Measurements from ENCODE around the gene ANKRD53.
"Not testable (repeated sequence)": the region's sequence is repeated elsewhere in the genome, so short reads cannot be mapped to it uniquely, and the experiment has no call there.

The ANKRD53 gene

DNA sequence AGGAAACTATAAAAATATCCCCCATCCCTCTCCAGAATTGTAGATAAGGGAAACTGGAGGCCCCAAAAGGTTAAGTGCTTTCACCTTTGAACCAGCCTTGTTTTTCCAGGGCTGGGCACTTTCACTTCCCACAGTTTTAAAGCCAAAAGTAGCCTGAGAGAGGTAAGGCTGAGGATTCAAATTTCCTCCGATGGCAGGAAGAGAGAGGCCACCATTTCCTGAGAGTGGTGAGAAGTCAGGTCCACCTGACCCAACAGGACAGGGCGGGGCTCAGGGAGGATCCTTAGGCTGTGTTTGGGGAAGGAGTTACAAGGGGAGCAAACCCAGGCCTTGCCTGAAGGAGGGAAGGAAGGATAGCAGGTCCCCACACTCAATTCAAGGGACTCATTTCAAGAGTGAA is 20.9 kb downstream of the ANKRD53 start:
- Histone ChIP-seq H4K20me1 (ENCODE audit: control insufficient read depth, insufficient read depth, low read depth, low read length) (no peaks in the 10 kb centered on the region), H3K9me3 (ENCODE audit: control insufficient read depth, insufficient read depth, low read length) (no peaks in the 10 kb centered on the region), H3K27ac (ENCODE audit: low read depth, low read length) (no peak overlapping the region), H3K79me2 (ENCODE audit: control insufficient read depth, low read length) (peaks cover 5% of the 10 kb centered on the region), H3K27me3 (ENCODE audit: control insufficient read depth, low read length) (no peaks in the 10 kb centered on the region), H3K4me2 (ENCODE audit: low read length) (no peak overlapping the region), H3K4me3 (ENCODE audit: low read length) (no peak overlapping the region), H3K36me3 (ENCODE audit: control insufficient read depth, low read length) (peaks cover 1% of the 10 kb centered on the region; the same call in 1 of the 2 replicates), H3F3A (ENCODE audit: control insufficient read depth, insufficient read depth) (peaks cover 3% of the 10 kb centered on the region; the same call in 1 of the 2 replicates), H3K9me2 (replicated peaks; ENCODE audit: control insufficient read depth, low read length) (no peaks in the 10 kb centered on the region), H3K4me1 (ENCODE audit: control insufficient read depth, low read length) (peaks cover 31% of the 10 kb centered on the region)
- TF ChIP-seq, protein P1, sequence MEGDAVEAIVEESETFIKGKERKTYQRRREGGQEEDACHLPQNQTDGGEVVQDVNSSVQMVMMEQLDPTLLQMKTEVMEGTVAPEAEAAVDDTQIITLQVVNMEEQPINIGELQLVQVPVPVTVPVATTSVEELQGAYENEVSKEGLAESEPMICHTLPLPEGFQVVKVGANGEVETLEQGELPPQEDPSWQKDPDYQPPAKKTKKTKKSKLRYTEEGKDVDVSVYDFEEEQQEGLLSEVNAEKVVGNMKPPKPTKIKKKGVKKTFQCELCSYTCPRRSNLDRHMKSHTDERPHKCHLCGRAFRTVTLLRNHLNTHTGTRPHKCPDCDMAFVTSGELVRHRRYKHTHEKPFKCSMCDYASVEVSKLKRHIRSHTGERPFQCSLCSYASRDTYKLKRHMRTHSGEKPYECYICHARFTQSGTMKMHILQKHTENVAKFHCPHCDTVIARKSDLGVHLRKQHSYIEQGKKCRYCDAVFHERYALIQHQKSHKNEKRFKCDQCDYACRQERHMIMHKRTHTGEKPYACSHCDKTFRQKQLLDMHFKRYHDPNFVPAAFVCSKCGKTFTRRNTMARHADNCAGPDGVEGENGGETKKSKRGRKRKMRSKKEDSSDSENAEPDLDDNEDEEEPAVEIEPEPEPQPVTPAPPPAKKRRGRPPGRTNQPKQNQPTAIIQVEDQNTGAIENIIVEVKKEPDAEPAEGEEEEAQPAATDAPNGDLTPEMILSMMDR (IDR thresholded peaks at IDR 0.05; ENCODE audit: low read depth, low read length, poor library complexity, severe bottlenecking): no peak
- no peak for TF ChIP-seq EZH2phosphoT487 (IDR thresholded peaks at IDR 0.05; ENCODE audit: borderline replicate concordance, low read length)

DNA sequence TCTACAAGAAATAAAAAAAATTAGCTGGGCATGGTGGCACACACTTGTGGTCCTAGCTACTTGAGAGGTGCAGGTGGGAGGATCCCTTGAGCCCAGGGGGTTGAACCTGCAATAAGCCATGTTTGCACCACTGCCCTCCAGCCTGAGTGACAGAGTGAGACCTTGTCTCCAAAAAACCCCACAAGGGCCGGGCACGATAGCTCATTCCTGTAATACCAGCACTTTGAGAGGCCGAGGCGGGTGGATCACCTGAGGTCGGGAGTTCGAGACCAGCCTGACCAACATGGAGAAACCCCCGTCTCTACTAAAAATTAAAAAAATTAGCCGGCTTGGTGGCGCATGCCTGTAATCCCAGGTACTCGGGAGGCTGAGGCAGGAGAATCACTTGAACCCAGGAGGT is 21.5 kb downstream of the ANKRD53 start:
- H3K27me3 ChIP-seq (ENCODE audit: control insufficient read depth, low read length); H3K4me3 ChIP-seq (ENCODE audit: low read length); H3F3A ChIP-seq (ENCODE audit: control insufficient read depth, insufficient read depth); H3K9me2 ChIP-seq (replicated peaks; ENCODE audit: control insufficient read depth, low read length); H3K9me3 ChIP-seq (ENCODE audit: control insufficient read depth, insufficient read depth, low read length); H4K20me1 ChIP-seq (ENCODE audit: control insufficient read depth, insufficient read depth, low read depth, low read length); H3K27ac ChIP-seq (ENCODE audit: low read depth, low read length); H3K4me2 ChIP-seq (ENCODE audit: low read length); H3K79me2 ChIP-seq (ENCODE audit: control insufficient read depth, low read length); H3K36me3 ChIP-seq (ENCODE audit: control insufficient read depth, low read length): not testable (repeated sequence)
- peaks cover 31% of the 10 kb centered on the region for H3K4me1 ChIP-seq (ENCODE audit: control insufficient read depth, low read length)

DNA sequence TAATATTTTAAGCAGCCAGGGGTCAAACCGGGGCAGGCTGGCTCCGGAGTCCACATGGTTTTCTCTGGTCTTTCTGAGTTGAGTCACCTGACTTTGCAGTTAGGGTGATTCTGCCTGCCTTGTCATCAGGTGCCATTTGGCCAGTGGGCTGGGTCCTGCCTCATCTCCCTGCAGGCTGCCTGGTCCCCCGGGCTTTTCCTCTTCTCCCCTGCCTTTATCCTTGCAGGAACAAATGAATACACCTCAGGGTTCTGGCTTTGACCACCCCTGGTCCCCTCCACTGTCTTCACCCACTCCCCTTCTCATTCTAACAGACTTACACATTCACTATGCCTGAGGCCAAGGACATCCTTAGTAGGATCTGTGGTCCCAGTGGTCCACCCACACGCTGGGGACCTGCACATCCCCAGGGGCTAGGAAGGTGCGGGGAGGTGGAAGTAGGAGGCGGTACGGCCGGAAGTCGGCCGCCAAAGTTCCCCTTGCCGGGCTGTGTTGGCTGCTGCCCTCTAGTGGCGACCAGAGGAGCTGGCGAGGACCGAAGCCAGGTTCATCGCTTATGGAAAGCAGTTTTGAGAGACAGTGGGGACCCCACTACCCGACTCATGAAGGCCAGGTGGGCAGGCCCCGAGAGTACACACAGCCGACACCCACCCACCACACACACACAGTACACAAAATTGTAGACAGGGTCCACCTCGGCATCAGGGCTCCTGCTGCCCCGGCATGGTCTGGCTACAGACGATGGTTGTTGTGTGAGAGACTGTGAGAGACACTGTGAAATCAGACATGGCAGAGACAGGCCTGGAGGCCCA is 22.6 kb downstream of the ANKRD53 start:
- Histone ChIP-seq H3F3A (ENCODE audit: control insufficient read depth, insufficient read depth) (peaks cover 3% of the 10 kb centered on the region; the same call in 1 of the 2 replicates), H3K27ac (ENCODE audit: low read depth, low read length) (no peak overlapping the region), H3K79me2 (ENCODE audit: control insufficient read depth, low read length) (no peaks in the 10 kb centered on the region), H3K4me2 (ENCODE audit: low read length) (peak overlapping the region; percentile 56), H3K9me3 (ENCODE audit: control insufficient read depth, insufficient read depth, low read length) (no peaks in the 10 kb centered on the region), H3K27me3 (ENCODE audit: control insufficient read depth, low read length) (no peaks in the 10 kb centered on the region), H3K36me3 (ENCODE audit: control insufficient read depth, low read length) (no peaks in the 10 kb centered on the region), H3K9me2 (replicated peaks; ENCODE audit: control insufficient read depth, low read length) (no peaks in the 10 kb centered on the region), H3K4me1 (ENCODE audit: control insufficient read depth, low read length) (peaks cover 24% of the 10 kb centered on the region), H3K4me3 (ENCODE audit: low read length) (peak overlapping the region; percentile 59), H4K20me1 (ENCODE audit: control insufficient read depth, insufficient read depth, low read depth, low read length) (no peaks in the 10 kb centered on the region)
- TF ChIP-seq, protein P1 (IDR thresholded peaks at IDR 0.05; ENCODE audit: low read depth, low read length, poor library complexity, severe bottlenecking): peak; percentile 94
- TF ChIP-seq EZH2phosphoT487 (IDR thresholded peaks at IDR 0.05; ENCODE audit: borderline replicate concordance, low read length): no peak

DNA sequence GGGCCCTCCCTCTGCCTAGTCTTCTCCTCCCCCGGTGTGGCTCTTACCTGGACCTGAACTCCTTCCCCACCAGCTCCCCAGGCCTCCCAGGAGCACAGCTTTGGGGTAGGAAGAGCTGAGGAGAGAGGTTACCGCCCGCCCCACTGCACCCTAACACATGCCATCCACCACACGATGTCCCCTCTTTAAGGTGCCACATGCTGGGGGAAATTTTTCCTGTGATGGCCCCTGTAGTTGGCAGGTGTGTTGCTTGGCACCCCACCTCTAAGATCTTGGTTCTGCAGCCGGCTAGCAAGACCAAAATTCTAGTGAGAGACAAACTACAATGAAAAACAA is 23.1 kb downstream of the ANKRD53 start:
- H3K36me3 ChIP-seq (ENCODE audit: control insufficient read depth, low read length): no peaks in the 10 kb centered on the region
- H3K9me2 ChIP-seq (replicated peaks; ENCODE audit: control insufficient read depth, low read length): no peaks in the 10 kb centered on the region
- H3K79me2 ChIP-seq (ENCODE audit: control insufficient read depth, low read length): no peaks in the 10 kb centered on the region
- peaks cover 24% of the 10 kb centered on the region for H3K4me1 ChIP-seq (ENCODE audit: control insufficient read depth, low read length)
- no peaks in the 10 kb centered on the region for H3K27me3 ChIP-seq (ENCODE audit: control insufficient read depth, low read length)
- no peaks in the 10 kb centered on the region for H3K9me3 ChIP-seq (ENCODE audit: control insufficient read depth, insufficient read depth, low read length)
- no peak overlapping the region for H3K27ac ChIP-seq (ENCODE audit: low read depth, low read length)
- H3K4me3 ChIP-seq (ENCODE audit: low read length): no peak overlapping the region
- H4K20me1 ChIP-seq (ENCODE audit: control insufficient read depth, insufficient read depth, low read depth, low read length): no peaks in the 10 kb centered on the region
- peak overlapping the region; percentile 56; the same call in 1 of the 2 replicates for H3K4me2 ChIP-seq (ENCODE audit: low read length)
- TF ChIP-seq, protein P1 (IDR thresholded peaks at IDR 0.05; ENCODE audit: low read depth, low read length, poor library complexity, severe bottlenecking): no peak
- no peak for TF ChIP-seq EZH2phosphoT487 (IDR thresholded peaks at IDR 0.05; ENCODE audit: borderline replicate concordance, low read length)
- peaks cover 3% of the 10 kb centered on the region; the same call in 1 of the 2 replicates for H3F3A ChIP-seq (ENCODE audit: control insufficient read depth, insufficient read depth)

Data from DOHH2 (cell line).